ENCODE results near the gene UBA3.
A peak's percentile ranks its signal among the peaks of the same experiment; 100 is the strongest.

The UBA3 gene

GRCh38 chr3:69008980-69009379, 71.2 kb downstream of the UBA3 start:
- H3K36me3 Mint-ChIP-seq (ENCODE audit: low read depth): peaks cover 30% of the 10 kb centered on the region
- H3K4me1 Mint-ChIP-seq: peaks cover 76% of the 10 kb centered on the region
- H3K27me3 Mint-ChIP-seq (ENCODE audit: low read depth, poor library complexity): no peaks in the 10 kb centered on the region
- TF ChIP-seq CTCF (IDR thresholded peaks at IDR 0.05): no peak
- H3K27ac Mint-ChIP-seq: peak overlapping the region; percentile 84
- peak overlapping the region; percentile 47 for H3K4me3 Mint-ChIP-seq
- DNase-seq: no peak
- no peaks in the 10 kb centered on the region for H3K9me3 Mint-ChIP-seq

- Mint-ChIP-seq H3K9me3 (no peaks in the 10 kb centered on the region), H3K27me3 (ENCODE audit: low read depth, poor library complexity) (no peaks in the 10 kb centered on the region), H3K27ac (peak overlapping the region; percentile 39), H3K4me3 (no peak overlapping the region), H3K36me3 (ENCODE audit: low read depth) (peaks cover 57% of the 10 kb centered on the region), H3K4me1 (peaks cover 54% of the 10 kb centered on the region)
- no peak for DNase-seq
- TF ChIP-seq CTCF (IDR thresholded peaks at IDR 0.05): no peak
These were observed 74.2 kb downstream of the UBA3 start for GRCh38 chr3:69005791-69006482.

GRCh38 chr3:69005071-69005790, 74.9 kb downstream of the UBA3 start:
- no peaks in the 10 kb centered on the region for H3K9me3 Mint-ChIP-seq
- no peak for DNase-seq
- H3K4me1 Mint-ChIP-seq: peaks cover 47% of the 10 kb centered on the region
- TF ChIP-seq CTCF (IDR thresholded peaks at IDR 0.05): no peak
- H3K4me3 Mint-ChIP-seq: no peak overlapping the region
- no peaks in the 10 kb centered on the region for H3K27me3 Mint-ChIP-seq (ENCODE audit: low read depth, poor library complexity)
- H3K27ac Mint-ChIP-seq: peak overlapping the region; percentile 92
- peaks cover 60% of the 10 kb centered on the region for H3K36me3 Mint-ChIP-seq (ENCODE audit: low read depth)

All from nephron progenitor cell (in vitro differentiated cells).